Heart left ventricle (tissue), 13 donors: ENCODE measurements around the gene GLT8D2.

Experiments used
- CTCF ChIP-seq, 12 donors: fragments of 200-600 bp; sonication (generic) in 4 of 12; IDR thresholded peaks; one replicate each; pipeline versions ENCODE4 v1.5.0 to v1.8.0; 2018 to 2022; ENCODE audit warnings: antibody characterized with exemption in 12 of 12, mild to moderate bottlenecking in 5 of 12
- POLR2A ChIP-seq, 2 donors: fragments of 450-650 bp; IDR thresholded peaks; one replicate each; pipeline ENCODE4 v1.6.1; 2017; ENCODE audit warnings: antibody characterized with exemption in 2 of 2, mild to moderate bottlenecking in 2 of 2, moderate library complexity in 2 of 2
- donor health status: ischemic (EF 13 %, LVEDD 7.1; RV severe dilation, severe dysfunction).
- donor health status: DM: no; HTN: yes; CAD: no.
- donor health status: DM: no; HTN: no; CAD: no.
- donor health status: ischemic (EF 25% LVEDD 6.9; RV normal size, moderate dysfunction).
- donor health status: ischemic (EF 25% LVEDD 5.7; RV mildly dilated, moderate dysfunction).
- donor health status: ischemic (EF 35%, LVEDD 5.7; RV mildly dilated, moderate dysfunction).
- donor health status: nonischemic (EF 11% LVEDD 7.7; RV severe dilation, severe dysfunction).
- donor health status: DM: yes; HTN: yes; CAD: no.
- donor health status: PGD.
- donor health status: ischemic (EF 29% LVEDD 5.4; RV normal size, mild dysfunction).
- donor health status: nonischemic (EF 23%, LVEDD 6.1; RV moderate dilation, normal function).

GRCh38 chr12:104054681-104055346, 4.8 kb upstream of the GLT8D2 start:
- TF ChIP-seq CTCF (IDR thresholded peaks at IDR 0.05) (no peak), POLR2A (IDR thresholded peaks at IDR 0.05) (no peak)
